22Rv1 (cell line): ENCODE data around the gene EPS15.

Experiments used
- ZFX ChIP-seq: fragments of 450-650 bp; IDR thresholded peaks from 2 replicates; pipeline ENCODE4 v1.6.1; 2017; ENCODE audit warnings: antibody characterized with exemption, borderline replicate concordance
- TF ChIP-seq, protein P1 (sequence below): fragments of 450-650 bp; IDR thresholded peaks from 2 replicates; pipeline ENCODE4 v1.5.1; 2017; ENCODE audit warnings: mild to moderate bottlenecking

DNA sequence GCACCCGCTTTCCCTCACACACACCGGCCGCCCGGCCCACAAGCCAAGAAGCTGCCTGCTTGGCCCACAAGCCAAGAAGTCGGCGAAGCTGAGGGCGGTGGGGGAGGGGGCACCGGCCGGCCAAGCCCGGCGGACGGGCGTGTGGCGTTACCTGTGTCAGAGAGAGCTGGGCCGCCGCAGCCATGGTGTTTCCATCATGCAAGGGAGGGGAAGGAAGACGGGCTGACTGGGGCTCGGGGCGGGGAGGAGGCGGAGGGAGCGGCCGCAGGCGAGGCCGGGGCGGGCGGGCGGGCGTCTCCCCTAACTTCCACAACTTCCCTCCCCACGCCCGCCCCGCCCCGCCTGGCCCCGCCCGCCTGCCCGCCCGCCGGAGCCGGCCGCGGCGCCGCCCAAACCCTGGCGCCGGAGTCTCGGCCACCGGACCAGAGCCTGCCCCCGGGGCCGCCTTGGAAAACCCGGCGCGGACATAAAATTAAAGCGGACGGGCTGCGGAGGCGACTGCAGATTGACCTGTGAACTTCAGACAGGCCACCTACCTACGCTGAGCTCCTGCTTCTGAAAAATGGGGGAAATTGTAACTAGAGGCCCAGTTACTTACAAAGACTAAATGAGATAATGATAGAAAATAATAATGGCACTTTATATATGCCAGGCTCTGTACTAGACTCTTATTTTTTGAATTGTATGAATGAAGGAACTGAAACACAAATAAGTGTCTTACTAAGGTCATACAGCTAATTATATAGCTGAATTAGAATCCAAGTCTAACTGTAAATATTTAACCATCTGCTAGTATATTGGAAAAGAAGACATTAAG, at the start of gene EPS15:
- TF ChIP-seq, protein P1, sequence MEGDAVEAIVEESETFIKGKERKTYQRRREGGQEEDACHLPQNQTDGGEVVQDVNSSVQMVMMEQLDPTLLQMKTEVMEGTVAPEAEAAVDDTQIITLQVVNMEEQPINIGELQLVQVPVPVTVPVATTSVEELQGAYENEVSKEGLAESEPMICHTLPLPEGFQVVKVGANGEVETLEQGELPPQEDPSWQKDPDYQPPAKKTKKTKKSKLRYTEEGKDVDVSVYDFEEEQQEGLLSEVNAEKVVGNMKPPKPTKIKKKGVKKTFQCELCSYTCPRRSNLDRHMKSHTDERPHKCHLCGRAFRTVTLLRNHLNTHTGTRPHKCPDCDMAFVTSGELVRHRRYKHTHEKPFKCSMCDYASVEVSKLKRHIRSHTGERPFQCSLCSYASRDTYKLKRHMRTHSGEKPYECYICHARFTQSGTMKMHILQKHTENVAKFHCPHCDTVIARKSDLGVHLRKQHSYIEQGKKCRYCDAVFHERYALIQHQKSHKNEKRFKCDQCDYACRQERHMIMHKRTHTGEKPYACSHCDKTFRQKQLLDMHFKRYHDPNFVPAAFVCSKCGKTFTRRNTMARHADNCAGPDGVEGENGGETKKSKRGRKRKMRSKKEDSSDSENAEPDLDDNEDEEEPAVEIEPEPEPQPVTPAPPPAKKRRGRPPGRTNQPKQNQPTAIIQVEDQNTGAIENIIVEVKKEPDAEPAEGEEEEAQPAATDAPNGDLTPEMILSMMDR, result no peak
- TF ChIP-seq ZFX, result no peak
